H9 (cell line): ENCODE measurements around the gene TOGARAM2. TPM values are rescaled to one million over a fixed set of nuclear protein-coding genes. Genes with fewer than 3 reads are reported as not detected.

Source experiments
- DNase-seq: peaks from one replicate; pipeline ENCODE4 v3.0.0-alpha.2; 2017
- H2AFZ ChIP-seq: one replicate; pipeline ENCODE4 v1.6.1; 2013; ENCODE audit warnings: mild to moderate bottlenecking, low read length, control low read depth, moderate library complexity
- H2AK5ac ChIP-seq: 2 replicates; pipeline ENCODE4 v1.6.1; 2013; ENCODE audit warnings: low read length, control low read depth, mixed read lengths; ENCODE audit not compliant: insufficient read length
- H2BK120ac ChIP-seq: one replicate; pipeline ENCODE4 v1.6.1; 2013; ENCODE audit warnings: low read depth, mild to moderate bottlenecking, low read length, control low read depth, inconsistent platforms; ENCODE audit not compliant: poor library complexity, severe bottlenecking
- H2BK12ac ChIP-seq: 2 replicates; pipeline ENCODE4 v1.6.1; 2013; ENCODE audit warnings: low read length, control low read depth, mixed read lengths, low read depth; ENCODE audit not compliant: insufficient read length
- H2BK15ac ChIP-seq: 2 replicates; pipeline ENCODE4 v1.6.1; 2013; ENCODE audit warnings: low read depth, low read length, control low read depth
- H2BK20ac ChIP-seq: one replicate; pipeline ENCODE4 v1.6.1; 2013; ENCODE audit warnings: low read depth, mild to moderate bottlenecking, low read length, control low read depth, inconsistent platforms; ENCODE audit not compliant: poor library complexity, severe bottlenecking
- H2BK5ac ChIP-seq: 2 replicates; pipeline ENCODE4 v1.6.1; 2013; ENCODE audit warnings: low read length, control low read depth, mixed read lengths; ENCODE audit not compliant: insufficient read length
- H3K14ac ChIP-seq: 2 replicates; pipeline ENCODE4 v1.6.1; 2013; ENCODE audit warnings: low read length, control low read depth; ENCODE audit not compliant: insufficient read depth
- H3K18ac ChIP-seq: 2 replicates; pipeline ENCODE4 v1.6.1; 2013; ENCODE audit warnings: low read depth, mild to moderate bottlenecking, mixed read lengths, low read length, control low read depth; ENCODE audit not compliant: insufficient read length
- H3K23ac ChIP-seq: 2 replicates; pipeline ENCODE4 v1.6.1; 2013; ENCODE audit warnings: low read length, control low read depth, mixed read lengths, low read depth; ENCODE audit not compliant: insufficient read length
- H3K23me2 ChIP-seq: 2 replicates; pipeline ENCODE4 v1.6.1; 2013; ENCODE audit warnings: low read depth, mild to moderate bottlenecking, mixed read lengths, low read length, control low read depth; ENCODE audit not compliant: insufficient read length, poor library complexity, severe bottlenecking
- H3K27ac ChIP-seq: 2 replicates; pipeline ENCODE4 v1.5.1; 2013; ENCODE audit warnings: low read length, control low read depth, mixed read lengths, low read depth; ENCODE audit not compliant: insufficient read length
- H3K27me3 ChIP-seq: 2 replicates; pipeline ENCODE4 v1.6.1; 2013; ENCODE audit warnings: low read length, control low read depth, inconsistent platforms; ENCODE audit not compliant: insufficient read depth
- H3K4ac ChIP-seq: 2 replicates; pipeline ENCODE4 v1.6.1; 2013; ENCODE audit warnings: low read depth, mild to moderate bottlenecking, control low read depth, inconsistent platforms, low read length, moderate library complexity
- H3K4me1 ChIP-seq: 2 replicates; pipeline ENCODE4 v1.6.1; 2013; ENCODE audit warnings: low read length, control low read depth, inconsistent platforms; ENCODE audit not compliant: insufficient read depth
- H3K4me2 ChIP-seq: 2 replicates; pipeline ENCODE4 v1.6.1; 2013; ENCODE audit warnings: low read length, control low read depth, mixed read lengths; ENCODE audit not compliant: insufficient read length, insufficient read depth
- H3K56ac ChIP-seq: 2 replicates; pipeline ENCODE4 v1.6.1; 2013; ENCODE audit warnings: low read depth, mild to moderate bottlenecking, mixed read lengths, low read length, control low read depth; ENCODE audit not compliant: insufficient read length
- H3K79me1 ChIP-seq: 2 replicates; pipeline ENCODE4 v1.6.1; 2013; ENCODE audit warnings: low read depth, mild to moderate bottlenecking, moderate library complexity, low read length, control low read depth, inconsistent platforms; ENCODE audit not compliant: insufficient read depth, poor library complexity, severe bottlenecking
- H3K79me2 ChIP-seq: 2 replicates; pipeline ENCODE4 v1.6.1; 2013; ENCODE audit warnings: low read length, control low read depth, inconsistent platforms; ENCODE audit not compliant: insufficient read depth
- H3K9ac ChIP-seq: 2 replicates; pipeline ENCODE4 v1.6.1; 2013; ENCODE audit warnings: low read length, control low read depth, mixed read lengths; ENCODE audit not compliant: insufficient read length; ENCODE audit errors: extremely low read depth
- H3K9me3 ChIP-seq: one replicate; pipeline ENCODE4 v1.6.1; 2013; ENCODE audit warnings: low read depth, low read length, inconsistent platforms; ENCODE audit not compliant: control insufficient read depth
- H3T11ph ChIP-seq: one replicate; pipeline ENCODE4 v1.6.1; 2013; ENCODE audit warnings: mild to moderate bottlenecking, low read length, control low read depth, inconsistent platforms
- H4K20me1 ChIP-seq: one replicate; pipeline ENCODE4 v1.6.1; 2013; ENCODE audit not compliant: control insufficient read depth, insufficient read length, insufficient read depth
- H4K5ac ChIP-seq: 2 replicates; pipeline ENCODE4 v1.6.1; 2013; ENCODE audit warnings: low read depth, mild to moderate bottlenecking, mixed read lengths, low read length, control low read depth; ENCODE audit not compliant: insufficient read length
- H4K8ac ChIP-seq: replicated peaks from 2 replicates; pipeline ENCODE4 v1.6.1; 2013; ENCODE audit warnings: low read length, control low read depth, mixed read lengths, low read depth; ENCODE audit not compliant: insufficient read length
- H4K91ac ChIP-seq: 2 replicates; pipeline ENCODE4 v1.6.1; 2013; ENCODE audit warnings: low read depth, mild to moderate bottlenecking, moderate library complexity, mixed read lengths, low read length, control low read depth; ENCODE audit not compliant: insufficient read length
- H3K27ac Mint-ChIP-seq, 3 experiments: 2 replicates in 2 of 3; 3 replicates in 1 of 3; pipeline ENCODE4 v1.8.0; 2020 to 2021; ENCODE audit warnings: mixed read lengths in 3 of 3, mild to moderate bottlenecking in 1 of 3, moderate library complexity in 1 of 3
- H3K27me3 Mint-ChIP-seq: 2 replicates; pipeline ENCODE4 v1.8.0; 2021; ENCODE audit warnings: low read depth, mild to moderate bottlenecking, moderate library complexity, mixed read lengths
- H3K36me3 Mint-ChIP-seq, 3 experiments: 2 replicates in 2 of 3; 3 replicates in 1 of 3; pipeline ENCODE4 v1.8.0; 2020 to 2021; ENCODE audit warnings: low read depth in 3 of 3, mixed read lengths in 3 of 3; ENCODE audit not compliant: insufficient read depth in 1 of 3
- H3K4me1 Mint-ChIP-seq, 2 experiments: 2 replicates each; pipeline ENCODE4 v1.8.0; 2020; ENCODE audit warnings: mixed read lengths in 2 of 2
- H3K4me3 Mint-ChIP-seq, 2 experiments: 2 replicates in 1 of 2; 3 replicates in 1 of 2; pipeline ENCODE4 v1.8.0; 2020 to 2021; ENCODE audit warnings: mild to moderate bottlenecking in 2 of 2, mixed read lengths in 2 of 2, moderate library complexity in 1 of 2
- H3K9me3 Mint-ChIP-seq, 2 experiments: 2 replicates in 1 of 2; 3 replicates in 1 of 2; pipeline ENCODE4 v1.8.0; 2020; ENCODE audit warnings: mild to moderate bottlenecking in 2 of 2, mixed read lengths in 2 of 2, moderate library complexity in 1 of 2
- CTCF ChIP-seq: fragments of 200-600 bp; sonication (generic); conservative IDR thresholded peaks from 3 replicates; pipeline ENCODE4 v1.8.0; 2021; ENCODE audit warnings: antibody characterized with exemption, mild to moderate bottlenecking
- WGBS: extraction: QIAGEN DNeasy Blood & Tissue Kit; methylation state at CpG from one replicate; pipeline ENCODE4 v1.1.7; 2013; ENCODE audit warnings: missing lambda C conversion rate, low lambda C conversion rate, mixed read lengths; ENCODE audit not compliant: insufficient read length; ENCODE audit errors: extremely low coverage; 5-methylcytosine and 5-hydroxymethylcytosine counted together
- total RNA-seq: library from RNA; stranded (reverse); gene quantifications from 2 replicates; pipeline ENCODE4 v1.2.1, GENCODE V29; 2021

The TOGARAM2 gene
- total RNA-seq, 1 experiment from 2014 or later: 0.83 TPM

DNA sequence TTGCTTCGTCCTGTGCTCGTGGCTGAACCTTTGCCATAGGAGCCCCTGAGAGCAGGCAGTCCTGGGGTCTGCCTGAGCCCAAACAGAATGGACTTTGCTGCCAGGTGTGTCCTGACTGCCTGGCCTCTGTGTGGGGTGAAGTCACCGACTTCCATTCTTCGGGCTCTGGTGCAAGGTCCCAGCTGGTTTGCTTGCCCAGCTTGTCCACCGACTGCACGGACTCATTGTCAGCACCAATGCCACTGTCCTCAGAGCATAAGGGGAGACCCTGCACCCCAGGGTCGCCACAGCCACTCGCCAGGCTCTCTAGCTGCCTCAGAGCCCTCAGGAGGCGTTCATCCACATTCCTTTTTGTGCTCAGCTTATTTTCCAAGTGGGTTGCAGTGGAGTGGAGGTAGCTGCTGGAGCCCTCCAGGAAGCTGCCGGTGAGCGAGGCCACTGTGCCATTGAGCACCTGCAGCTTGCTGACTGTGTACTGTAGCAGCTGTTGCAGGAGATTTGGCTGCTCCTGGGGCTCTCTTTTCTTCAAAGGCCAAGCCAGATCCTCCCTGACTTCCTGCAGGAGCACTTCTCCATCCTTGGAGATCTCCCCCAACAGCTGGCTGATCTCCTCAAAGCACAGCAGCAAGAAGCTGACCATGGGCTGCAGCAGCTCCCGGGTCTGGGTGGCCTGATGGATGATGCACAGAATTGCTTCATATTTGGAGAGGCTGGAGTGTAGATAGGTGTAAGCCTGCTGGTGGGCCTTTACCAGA lies 92.0 kb downstream of the TOGARAM2 start:
- Histone ChIP-seq H2AK5ac (no peak overlapping the region), H3K18ac (no peak overlapping the region), H3T11ph (no peak overlapping the region), H4K91ac (no peak overlapping the region), H3K23me2 (no peaks in the 10 kb centered on the region), H3K79me1 (no peaks in the 10 kb centered on the region), H4K8ac (no peak overlapping the region), H2BK15ac (no peak overlapping the region), H4K5ac (no peak overlapping the region), H3K4me2 (no peak overlapping the region), H3K27me3 (no peaks in the 10 kb centered on the region), H3K9me3 (no peaks in the 10 kb centered on the region), H2BK120ac (no peak overlapping the region), H3K14ac (no peak overlapping the region), H3K4me1 (no peaks in the 10 kb centered on the region), H2BK20ac (no peak overlapping the region), H2AFZ (no peak overlapping the region), H2BK5ac (no peak overlapping the region), H3K23ac (no peak overlapping the region), H3K56ac (no peak overlapping the region), H2BK12ac (no peak overlapping the region), H3K4ac (no peak overlapping the region), H3K9ac (no peak overlapping the region), H4K20me1 (no peaks in the 10 kb centered on the region), H3K79me2 (no peaks in the 10 kb centered on the region), H3K27ac (no peak overlapping the region)
- no peak overlapping the region; a peak in 1 of 7 replicates for H3K27ac Mint-ChIP-seq
- no peaks in the 10 kb centered on the region for H3K9me3 Mint-ChIP-seq
- no peak for TF ChIP-seq CTCF
- no peaks in the 10 kb centered on the region for H3K36me3 Mint-ChIP-seq
- peaks cover 2% of the 10 kb centered on the region; the same call in 1 of the 2 replicates for H3K27me3 Mint-ChIP-seq
- no peak for DNase-seq
- WGBS: no CpG with 5 or more reads among the region's 12 CpGs
- peaks cover 0 to 5% of the 10 kb centered on the region in 2 experiments; a peak in 2 of 4 replicates for H3K4me1 Mint-ChIP-seq
- no peak overlapping the region for H3K4me3 Mint-ChIP-seq
